Nasal cavity respiratory epithelium epithelial cell of viscerocranial mucosa (primary cell): ENCODE measurements around the gene GMPPA. TPM values are rescaled to one million over a fixed set of nuclear protein-coding genes. Genes with fewer than 3 reads are reported as not detected.

Experiments
- total RNA-seq: library from RNA; depleted of rRNA; stranded (reverse); fragments of >200 nt; gene quantifications from 2 replicates; pipeline ENCODE4 v1.2.3, GENCODE V29; 2014

Gene GMPPA
- 26.6 and 49.6 TPM in 2 replicates for total RNA-seq

GRCh38 chr2:219498280-219499057 lies at the start of gene GMPPA:
Gene GMPPA, plus strand, starts transcription at chr2:219498891. Its CDS starts 1,085 bp downstream, at chr2:219499976.

DNA sequence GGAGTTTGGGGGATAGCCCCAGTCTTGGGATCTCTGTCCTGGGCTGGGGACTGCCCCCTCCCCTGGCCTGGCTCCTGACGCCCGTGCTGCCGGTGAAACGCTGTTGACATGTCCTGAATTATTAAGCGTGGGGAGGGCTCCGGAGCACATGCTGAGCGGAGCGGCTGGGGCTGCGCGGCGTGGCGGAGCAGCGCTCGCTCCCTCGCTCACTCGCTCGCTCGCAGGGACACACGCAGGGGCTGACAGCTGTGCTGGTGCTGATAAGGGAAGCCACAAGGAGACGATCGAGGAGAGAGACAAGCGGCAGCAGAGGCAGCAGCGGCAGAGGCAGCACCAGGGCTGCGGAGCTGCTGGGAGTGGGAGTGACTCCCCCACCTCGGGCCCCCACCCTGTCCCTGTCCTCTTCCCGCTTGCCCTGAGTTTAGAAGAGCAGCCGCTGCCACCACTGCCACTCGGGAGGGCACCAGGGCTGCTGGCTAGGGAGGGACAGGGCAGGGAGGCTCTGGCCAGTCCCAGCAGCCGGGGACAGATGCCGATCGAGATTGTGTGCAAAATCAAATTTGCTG lies 15.6 kb downstream of the GMPPA start, which contains the start of gene ASIC4:
Gene ASIC4, plus strand, starts transcription at position 287 of the 566 bp plus-strand sequence. Its CDS starts 243 bp downstream, at position 530.

DNA sequence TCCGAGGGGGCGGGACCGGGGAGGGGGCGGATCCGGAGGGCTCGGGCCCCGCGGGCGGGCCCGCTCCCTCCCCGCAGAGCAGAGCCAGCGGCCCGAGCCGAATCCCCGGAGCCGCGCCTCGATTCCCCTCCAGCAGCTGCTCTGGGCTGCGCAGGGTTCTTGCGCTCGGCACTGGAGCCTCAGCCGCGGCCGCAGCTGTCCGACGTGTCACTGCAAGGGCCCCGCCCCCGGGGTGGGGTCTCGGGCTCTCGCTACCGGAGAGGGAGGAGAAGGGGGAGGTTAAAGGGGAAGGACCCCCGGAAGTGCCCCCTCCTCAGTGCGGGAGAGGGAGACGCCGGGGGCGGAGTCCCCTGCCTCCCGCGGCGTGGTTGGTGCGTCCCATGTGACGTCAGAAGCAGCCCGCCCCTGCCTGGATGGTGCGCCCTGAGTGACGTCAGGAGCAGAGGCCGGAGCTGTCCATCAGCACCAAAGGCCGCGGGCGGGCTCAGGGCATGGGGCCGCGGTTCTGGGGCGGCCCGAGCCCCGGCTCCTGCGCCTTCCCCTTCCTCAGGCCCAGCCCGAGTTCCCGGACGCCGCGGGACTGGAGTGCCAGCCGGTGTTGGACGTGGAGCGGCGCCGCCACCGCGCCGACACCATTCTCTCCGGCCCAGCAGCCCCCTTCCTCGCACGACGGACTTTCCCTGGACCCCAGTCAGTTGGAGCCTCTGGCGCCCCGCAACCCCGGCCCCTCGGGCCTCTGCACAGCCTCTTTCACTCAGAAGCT lies 45.1 kb downstream of the GMPPA start, which contains the start of the genes CHPF and TMEM198:
Gene CHPF, minus strand, starts transcription at position 214 of the 763 bp plus-strand sequence. CDS start 271 bp downstream, outside the sequence.
Gene TMEM198, plus strand, starts transcription at position 433 of the 763 bp plus-strand sequence. CDS start 700 bp downstream, outside the sequence.

Other genes starting within 250 kb of the GMPPA start
- gene TUBA4B, start 245.6 kb upstream of the GMPPA start, total RNA-seq = not detected in 2 replicates
- gene TUBA4A, start 245.0 kb upstream of the GMPPA start, total RNA-seq = 45.5 and 70.4 TPM in 2 replicates
- gene DNAJB2, start 219.5 kb upstream of the GMPPA start, total RNA-seq = 39.0 and 83.7 TPM in 2 replicates
- gene PTPRN, start 189.5 kb upstream of the GMPPA start, total RNA-seq = not detected in 2 replicates
- gene RESP18, start 166.1 kb upstream of the GMPPA start, total RNA-seq = not detected in 2 replicates
- 50.6 and 59.5 TPM in 2 replicates for gene DNPEP, start 111.0 kb upstream of the GMPPA start, total RNA-seq
- gene DES, start 80.5 kb upstream of the GMPPA start, total RNA-seq = not detected in 2 replicates
- gene SPEG, start 64.0 kb upstream of the GMPPA start, total RNA-seq = 4.1 and 9.6 TPM in 2 replicates
- gene ASIC4, start 15.6 kb downstream of the GMPPA start, total RNA-seq = 0.34 TPM in 1 of 2 replicates, not detected in the other
- 145 and 201 TPM in 2 replicates for gene CHPF, start 44.9 kb downstream of the GMPPA start, total RNA-seq
- gene TMEM198, start 45.1 kb downstream of the GMPPA start, total RNA-seq = 0.34 and 0.36 TPM in 2 replicates
- 8.9 and 27.7 TPM in 2 replicates for gene OBSL1, start 72.6 kb downstream of the GMPPA start, total RNA-seq
- gene INHA, start 73.4 kb downstream of the GMPPA start, total RNA-seq = under 0.01 and 0.36 TPM in 2 replicates
- gene STK11IP, start 99.0 kb downstream of the GMPPA start, total RNA-seq = 14.2 and 15.4 TPM in 2 replicates
- 1.7 and 6.9 TPM in 2 replicates for gene SLC4A3, start 128.7 kb downstream of the GMPPA start, total RNA-seq